ENCODE results near the gene FEN1.

The FEN1 gene

DNA sequence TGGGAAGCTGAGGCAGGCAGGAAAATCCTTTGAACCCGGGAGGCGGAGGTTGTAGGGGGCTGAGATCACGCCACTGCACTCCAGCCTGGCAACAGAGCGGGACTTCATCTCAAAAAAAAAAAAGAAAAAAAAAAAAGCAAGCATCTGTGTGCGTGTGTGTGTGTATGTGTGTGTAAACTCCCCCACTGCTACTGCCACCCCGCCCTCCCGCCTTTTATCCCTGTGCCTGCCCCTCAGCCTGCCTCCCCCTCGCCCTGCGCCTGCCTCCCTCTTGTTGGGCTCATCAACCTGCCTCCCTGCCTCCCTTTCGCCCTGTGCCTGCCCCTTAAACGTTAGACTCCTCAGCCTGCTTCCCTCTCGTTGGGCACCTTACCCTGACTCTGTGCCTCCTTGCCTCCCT lies 18.3 kb upstream of the FEN1 start:
- no peak for DNase-seq (ENCODE audit: low read depth, low spot score)

DNA sequence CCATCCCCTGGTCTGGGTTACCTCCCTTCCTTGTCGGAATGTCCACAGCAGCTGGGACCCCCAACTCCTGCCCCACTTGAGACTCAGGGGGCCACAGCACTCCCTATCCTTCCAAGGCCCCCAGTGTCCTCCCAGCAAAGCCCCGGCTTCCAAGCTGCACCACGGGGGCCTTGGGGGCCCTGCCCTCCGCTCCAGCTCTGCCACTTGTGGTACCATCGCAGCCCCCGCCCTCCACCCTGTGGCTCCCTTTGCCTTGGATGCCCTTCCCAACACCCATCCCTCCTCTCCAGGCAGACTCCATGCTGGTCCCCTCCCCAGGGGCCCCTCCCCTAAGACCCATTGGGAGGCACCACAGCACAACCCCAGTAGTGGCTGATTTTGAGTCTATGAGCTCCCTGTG lies 17.6 kb upstream of the FEN1 start:
- DNase-seq (ENCODE audit: low read depth, low spot score), result no peak
- H3K27ac ChIP-seq, result no peak overlapping the region

More for the DNA sequence above, 18.3 kb upstream of the FEN1 start:
- H3K27ac ChIP-seq, result no peak overlapping the region

DNA sequence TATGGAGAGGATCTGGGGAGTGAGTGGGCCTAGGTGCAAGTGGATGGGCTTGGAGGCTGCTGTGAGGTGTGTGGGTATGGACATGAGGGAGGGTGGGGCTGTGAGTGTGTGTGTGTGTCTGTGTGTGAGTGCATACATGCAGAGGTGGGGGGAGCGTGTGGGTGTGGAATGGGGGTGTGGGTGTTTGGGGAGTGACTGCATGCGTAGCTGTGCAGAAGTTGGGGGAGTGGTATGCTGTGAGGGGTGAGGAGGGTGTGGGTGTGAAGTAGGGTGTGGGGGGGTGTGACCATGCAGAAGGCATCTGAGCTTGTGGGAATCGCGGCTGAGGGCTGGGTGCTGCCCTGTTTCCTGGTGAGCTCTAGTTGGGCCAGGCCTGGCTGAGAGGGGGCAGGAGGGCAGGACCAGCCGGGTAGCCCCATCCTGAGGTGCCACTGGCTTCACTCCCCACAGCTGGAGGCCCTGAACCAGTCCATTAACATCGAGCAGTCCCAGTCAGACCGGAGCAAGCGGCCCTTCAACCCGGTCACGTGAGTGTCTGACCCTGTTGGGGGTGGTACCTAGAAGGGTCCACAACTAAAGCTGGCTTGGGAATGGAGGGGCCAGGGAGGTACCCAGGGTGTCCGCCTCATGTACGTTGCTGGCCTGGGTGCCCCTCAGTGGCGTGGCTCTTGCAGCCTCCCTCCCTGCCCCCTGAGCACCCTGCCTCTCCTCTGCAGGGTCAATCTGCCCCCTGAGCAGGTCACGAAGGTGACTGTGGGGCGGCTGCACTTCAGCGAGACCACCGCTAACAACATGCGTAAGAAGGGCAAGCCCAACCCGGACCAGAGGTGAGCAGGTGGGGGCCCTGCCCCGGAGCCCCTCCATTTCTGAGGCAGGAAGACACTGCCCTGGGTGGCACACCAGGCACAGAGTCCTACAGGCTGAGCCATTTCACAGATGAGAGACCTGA lies 16.8 kb upstream of the FEN1 start:
- DNase-seq (ENCODE audit: low read depth, low spot score), result no peak
- no peak overlapping the region for H3K27ac ChIP-seq

DNA sequence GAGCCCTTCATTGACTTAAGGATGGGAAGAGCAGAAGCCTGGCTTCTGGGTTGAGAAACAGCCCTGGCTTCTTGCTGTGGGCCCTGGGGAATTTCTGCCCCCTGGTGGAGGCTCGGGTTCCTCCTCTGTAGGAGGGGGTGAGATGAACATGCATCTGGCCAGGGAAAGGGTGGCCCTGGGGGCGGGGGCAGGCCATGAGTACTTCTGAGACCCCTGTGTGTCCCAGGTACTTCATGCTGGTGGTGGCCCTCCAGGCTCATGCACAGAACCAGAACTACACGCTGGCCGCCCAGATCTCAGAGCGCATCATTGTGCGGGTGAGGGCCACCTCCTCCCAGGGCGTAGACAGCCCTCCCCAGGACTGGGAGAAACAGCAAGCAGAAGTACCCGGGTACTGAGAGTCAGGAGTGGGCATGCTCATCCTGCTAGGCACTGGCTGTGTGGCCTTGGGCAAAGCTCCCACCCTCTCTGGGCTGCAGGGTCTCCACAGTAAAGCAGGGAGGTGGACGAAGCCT lies 16.1 kb upstream of the FEN1 start:
- no peak for DNase-seq (ENCODE audit: low read depth, low spot score)
- H3K27ac ChIP-seq, result no peak overlapping the region

DNA sequence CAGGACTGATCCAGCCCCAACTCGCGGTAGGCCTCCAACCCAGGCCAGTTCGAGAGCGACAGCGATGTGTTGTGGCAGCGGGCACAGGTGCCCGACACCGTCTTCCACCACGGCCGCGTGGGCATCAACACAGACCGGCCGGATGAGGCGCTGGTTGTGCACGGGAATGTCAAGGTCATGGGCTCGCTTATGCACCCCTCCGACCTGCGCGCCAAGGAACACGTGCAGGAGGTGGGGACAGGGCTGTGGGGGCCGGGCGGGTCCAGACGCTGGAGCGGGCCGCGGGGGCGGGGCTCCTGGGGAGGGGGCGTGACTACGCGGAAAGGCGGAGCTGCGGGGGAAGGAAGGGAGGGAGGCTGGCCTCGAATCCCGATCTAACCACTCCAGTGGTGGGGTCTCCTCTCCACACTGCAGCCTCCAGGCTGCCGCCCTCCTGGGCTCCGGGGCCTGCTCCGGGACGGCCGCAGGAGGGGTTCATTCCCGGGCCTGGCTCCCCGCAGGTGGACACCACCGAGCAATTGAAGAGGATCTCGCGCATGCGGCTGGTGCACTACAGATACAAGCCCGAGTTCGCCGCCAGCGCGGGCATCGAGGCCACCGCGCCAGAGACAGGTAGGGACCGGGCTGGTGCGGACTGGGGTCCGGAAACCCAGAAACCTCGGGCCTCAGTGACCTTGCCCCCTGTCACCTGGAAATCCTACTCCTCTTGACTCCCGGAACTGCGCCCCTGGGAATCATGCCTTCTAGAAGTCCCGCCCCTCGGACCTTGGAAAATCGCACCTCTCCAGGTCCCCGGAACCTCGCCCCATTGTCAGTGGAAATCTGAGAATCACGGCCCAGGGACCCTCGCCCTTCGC lies 15.2 kb upstream of the FEN1 start:
- no peak for DNase-seq (ENCODE audit: low read depth, low spot score)

DNA sequence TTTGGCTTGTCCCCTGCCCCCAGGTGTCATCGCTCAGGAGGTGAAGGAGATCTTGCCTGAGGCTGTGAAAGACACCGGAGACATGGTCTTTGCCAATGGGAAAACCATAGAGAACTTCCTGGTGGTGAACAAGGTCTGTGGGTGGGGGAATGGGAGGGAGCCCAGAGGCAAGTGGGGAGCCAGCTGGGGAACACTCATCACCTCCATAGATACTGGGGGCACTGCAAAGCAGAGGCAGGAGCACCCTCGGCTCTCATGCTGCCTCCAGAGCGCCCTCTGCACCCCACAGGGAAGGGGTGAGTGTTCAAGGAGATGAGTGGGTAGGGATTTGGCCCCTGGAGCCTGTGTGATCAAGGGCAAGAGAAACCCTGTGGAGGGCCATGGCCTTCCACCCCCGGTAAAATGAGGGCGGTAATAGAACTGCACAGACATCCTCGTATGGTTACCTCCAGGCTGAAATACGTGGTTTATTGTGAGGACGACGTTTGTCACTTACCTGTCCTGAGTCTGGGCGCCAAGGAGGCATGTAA lies 14.3 kb upstream of the FEN1 start:
- DNase-seq (ENCODE audit: low read depth, low spot score), result no peak
- no peak overlapping the region for H3K27ac ChIP-seq

More for the DNA sequence above, 15.2 kb upstream of the FEN1 start:
- H3K27ac ChIP-seq, result no peak overlapping the region

DNA sequence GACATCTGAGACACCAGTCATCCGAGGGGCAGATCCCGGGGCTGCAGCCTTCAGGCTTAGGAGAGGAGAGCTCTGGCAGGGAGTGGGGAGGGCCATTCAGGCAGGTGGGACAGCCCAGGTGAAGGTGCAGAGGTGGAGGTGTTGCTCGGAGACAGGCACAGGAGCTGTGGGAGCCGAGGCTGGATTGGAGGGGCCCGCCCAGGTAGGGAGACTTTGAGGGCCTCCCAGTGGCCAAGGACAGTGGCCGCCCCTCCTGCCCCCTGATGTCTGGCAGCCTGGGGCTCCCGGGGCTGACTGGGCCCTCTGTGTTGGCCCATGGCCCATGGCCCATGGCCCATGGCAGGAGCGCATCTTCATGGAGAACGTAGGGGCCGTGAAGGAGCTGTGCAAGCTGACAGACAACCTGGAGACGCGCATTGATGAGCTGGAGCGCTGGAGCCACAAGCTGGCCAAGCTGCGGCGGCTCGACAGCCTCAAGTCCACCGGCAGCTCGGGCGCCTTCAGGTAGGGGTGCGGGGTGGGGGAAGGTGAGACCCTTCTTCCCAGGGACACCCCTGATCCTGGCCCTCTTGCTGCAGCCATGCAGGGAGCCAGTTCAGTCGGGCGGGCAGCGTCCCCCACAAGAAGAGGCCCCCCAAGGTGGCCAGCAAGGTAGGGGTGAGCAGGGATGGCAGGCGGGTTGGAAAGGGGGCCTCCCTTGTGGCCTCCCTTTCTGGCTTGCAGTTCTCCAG lies 13.6 kb upstream of the FEN1 start:
- H3K27ac ChIP-seq, result no peak overlapping the region
- no peak for DNase-seq (ENCODE audit: low read depth, low spot score)

DNA sequence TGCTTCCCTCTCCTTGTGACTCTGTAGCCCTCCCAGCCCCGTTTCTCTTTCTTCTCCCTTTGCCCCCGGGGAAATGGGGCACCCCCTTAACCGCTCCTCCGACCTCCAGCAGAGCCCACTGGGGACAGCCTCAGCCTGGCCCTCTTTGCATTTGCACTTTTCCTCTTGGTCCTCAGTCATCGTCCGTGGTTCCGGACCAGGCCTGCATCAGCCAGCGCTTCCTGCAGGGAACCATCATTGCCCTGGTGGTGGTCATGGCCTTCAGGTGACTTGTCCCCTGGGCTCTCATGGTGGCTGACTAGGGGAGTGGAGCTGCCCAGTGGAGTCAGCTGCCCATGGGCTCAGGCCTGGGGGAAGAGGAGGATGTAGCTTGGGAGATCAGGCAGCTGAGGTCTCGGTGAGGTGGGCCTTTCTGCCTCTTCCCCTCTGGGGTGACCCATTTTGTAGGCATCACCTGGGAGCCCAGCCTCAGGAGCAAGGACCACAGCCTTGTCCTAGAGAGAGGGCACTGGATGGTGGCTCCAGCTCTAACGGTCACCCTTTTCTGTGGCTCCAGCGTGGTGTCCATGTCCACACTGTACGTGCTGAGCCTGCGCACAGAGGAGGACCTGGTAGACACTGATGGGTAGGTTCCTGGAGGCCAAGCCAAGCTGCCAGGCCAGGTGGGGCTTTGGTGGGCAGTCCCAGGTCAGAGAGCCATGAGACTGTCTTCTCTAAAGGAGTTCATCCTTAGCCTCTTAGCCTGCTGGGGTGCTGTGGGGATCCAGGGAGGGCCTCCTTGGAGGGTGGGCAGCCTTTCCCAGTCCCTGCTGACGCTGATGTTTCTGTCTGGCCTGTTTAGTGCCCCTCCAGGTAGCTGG lies 12.8 kb upstream of the FEN1 start:
- no peak overlapping the region for H3K27ac ChIP-seq
- no peak for DNase-seq (ENCODE audit: low read depth, low spot score)

DNA sequence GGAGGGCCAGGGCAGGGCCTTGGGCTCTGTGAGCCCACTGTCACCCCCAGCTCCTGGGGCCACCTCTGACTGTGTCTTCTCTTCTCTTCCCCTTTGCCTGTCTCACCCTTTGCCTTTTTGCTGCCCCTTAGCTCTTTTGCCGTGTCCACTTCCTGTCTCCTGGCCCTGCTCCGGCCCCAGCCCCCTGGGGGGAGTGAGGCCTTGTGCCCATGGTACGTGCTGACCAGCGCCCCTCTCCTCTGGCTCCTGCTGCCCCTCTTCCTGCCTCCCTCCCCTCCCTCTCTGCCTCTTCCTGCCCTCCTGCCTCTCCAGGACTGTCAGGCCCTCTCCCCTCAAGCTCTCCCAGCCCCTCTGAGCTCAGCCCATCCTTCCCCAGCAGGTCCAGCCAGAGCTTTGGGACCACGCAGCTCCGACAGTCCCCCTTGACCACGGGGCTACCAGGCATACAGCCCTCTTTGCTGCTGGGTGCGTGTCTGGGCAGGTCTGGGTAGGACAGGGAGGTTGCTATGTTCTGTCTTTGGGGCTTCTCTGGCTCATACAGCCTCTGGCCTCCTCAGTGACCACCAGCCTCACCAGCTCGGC lies 12.0 kb upstream of the FEN1 start:
- DNase-seq (ENCODE audit: low read depth, low spot score), result no peak
- no peak overlapping the region for H3K27ac ChIP-seq

DNA sequence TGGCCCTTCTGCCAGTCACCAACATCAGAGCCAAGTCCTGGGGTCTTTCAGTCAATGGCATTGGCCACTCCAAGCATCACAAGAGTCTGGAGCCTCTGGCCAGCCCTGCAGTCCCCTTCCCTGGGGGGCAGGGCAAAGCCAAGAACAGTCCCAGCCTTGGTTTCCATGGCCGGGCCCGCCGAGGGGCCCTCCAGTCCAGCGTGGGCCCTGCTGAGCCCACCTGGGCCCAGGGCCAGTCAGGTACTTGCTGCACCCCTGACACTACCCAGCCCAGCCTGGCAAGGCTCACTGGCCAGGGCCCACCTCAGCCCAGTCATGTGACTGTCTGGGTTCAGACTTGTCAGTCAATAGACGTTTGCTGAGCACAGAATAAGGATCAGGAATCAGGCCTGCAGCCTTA lies 11.1 kb upstream of the FEN1 start:
- DNase-seq (ENCODE audit: low read depth, low spot score), result no peak
- H3K27ac ChIP-seq, result no peak overlapping the region

DNA sequence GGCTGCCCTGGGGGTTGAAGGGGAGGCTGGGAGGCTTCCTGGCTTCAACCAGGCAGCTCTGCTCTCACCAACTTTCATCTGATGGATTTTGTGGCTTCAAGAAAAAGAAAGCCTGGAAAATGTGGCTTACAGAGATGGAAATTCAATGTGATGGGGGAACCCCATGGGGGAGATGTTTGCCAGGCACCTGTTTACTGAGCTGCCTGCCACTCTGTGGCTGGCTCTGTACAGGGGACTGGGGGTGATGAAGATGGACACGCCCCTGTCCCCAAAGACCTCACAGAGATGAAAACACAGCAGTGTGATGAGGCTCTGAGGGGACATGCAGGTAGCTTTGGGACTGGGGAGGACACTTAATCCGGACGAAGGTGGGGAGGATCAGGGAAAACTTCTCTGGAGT lies 10.4 kb upstream of the FEN1 start:
- DNase-seq (ENCODE audit: low read depth, low spot score), result no peak

DNA sequence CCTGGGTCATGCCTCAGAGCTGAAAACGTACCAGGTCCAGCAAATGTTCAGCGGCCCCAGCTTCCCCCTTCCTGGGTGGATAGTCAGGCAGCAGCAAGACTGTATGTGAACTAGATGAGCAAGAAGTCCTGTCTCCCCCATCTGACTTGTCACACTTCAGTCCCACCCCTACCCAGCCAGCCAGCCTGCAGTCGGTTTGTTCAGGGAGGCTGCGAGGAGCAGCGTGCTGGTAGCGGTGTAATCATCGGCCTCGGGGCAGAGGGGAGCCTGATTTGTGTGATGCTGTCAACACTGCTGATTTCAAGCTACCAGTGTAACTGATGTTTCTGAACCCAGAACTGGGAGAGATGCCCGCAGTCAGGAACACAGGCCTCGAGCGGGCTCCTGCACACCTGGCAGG lies 9.9 kb upstream of the FEN1 start:
- H3K27ac ChIP-seq, result no peak overlapping the region
- DNase-seq (ENCODE audit: low read depth, low spot score), result no peak

More for the DNA sequence above, 10.4 kb upstream of the FEN1 start:
- no peak overlapping the region for H3K27ac ChIP-seq

DNA sequence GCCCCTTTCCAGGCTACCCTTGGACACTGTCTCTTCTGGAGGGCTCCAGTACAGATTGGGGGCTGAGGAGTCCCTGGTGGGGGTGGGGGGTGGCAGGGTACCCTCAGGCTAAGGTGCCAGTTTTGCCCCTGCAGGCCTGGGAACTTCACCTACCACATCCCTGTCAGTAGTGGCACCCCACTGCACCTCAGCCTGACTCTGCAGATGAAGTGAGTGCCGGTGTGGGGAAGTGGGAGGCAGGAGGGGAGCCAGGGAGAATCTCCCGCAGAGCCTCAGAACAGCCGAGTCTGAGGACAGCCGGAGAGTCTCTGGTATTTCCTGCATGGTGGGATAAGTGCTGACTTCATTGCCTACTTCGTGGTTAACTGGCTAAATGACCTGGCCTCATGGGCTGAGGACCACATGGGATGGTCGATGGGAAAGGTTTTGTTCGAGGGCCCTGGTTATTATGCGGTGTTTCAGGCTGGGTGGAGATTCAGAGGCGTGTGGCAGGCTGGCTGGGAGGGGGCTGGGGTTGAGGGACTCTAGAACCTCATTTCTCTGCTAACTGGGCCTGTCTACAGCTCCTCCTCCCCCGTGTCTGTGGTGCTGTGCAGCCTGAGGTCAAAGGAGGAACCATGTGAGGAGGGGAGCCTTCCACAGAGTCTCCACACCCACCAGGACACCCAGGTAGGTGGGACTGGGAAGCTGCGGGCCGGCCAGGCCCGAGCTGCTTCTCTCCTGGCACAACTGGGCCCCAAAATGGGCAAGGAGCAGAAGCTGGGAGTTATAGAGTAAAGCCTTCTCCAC lies 8.8 kb upstream of the FEN1 start:
- H3K27ac ChIP-seq, result no peak overlapping the region
- DNase-seq (ENCODE audit: low read depth, low spot score), result no peak

DNA sequence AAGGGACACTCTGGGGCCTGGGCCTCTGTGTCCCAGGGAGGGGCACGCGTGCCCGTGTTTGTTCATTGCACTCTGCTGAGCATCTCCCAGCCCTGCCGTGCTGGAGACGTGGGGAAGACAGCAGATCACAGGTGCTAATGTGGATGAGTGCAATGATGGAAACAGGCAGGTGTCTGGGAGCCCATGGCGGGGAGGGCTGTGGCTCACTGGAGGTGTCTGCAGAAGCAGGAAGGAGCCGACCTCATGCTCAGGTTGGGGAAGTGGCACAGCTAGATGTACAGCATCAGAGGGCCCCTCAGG lies 8.3 kb upstream of the FEN1 start:
- no peak overlapping the region for H3K27ac ChIP-seq
- no peak for DNase-seq (ENCODE audit: low read depth, low spot score)

DNA sequence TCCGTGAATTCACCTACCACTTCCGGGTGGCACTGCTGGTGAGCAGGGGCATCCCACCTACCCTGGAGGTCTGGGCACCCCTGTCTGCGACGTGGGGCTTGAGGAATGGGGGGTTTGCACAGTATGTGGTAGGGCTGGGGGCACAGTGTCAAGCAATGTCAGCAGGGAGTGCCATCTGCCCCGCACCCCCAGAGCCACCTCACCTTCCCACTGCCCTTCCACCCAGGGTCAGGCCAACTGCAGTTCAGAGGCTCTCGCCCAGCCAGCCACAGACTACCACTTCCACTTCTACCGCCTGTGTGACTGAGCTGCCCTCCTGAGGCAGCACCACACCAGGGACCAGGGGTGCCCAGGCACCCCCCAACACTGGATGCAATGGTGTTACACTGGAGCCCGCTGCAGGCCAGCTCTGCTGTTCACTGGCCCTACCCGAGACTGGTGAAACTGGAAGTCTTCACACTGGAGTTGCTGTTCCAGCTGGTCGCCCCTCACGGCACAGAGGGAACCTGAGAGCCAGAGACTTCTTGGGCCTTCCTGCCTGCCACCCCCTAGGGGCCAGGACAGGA lies 6.8 kb upstream of the FEN1 start:
- no peak for DNase-seq (ENCODE audit: low read depth, low spot score)
- H3K27ac ChIP-seq, result no peak overlapping the region

DNA sequence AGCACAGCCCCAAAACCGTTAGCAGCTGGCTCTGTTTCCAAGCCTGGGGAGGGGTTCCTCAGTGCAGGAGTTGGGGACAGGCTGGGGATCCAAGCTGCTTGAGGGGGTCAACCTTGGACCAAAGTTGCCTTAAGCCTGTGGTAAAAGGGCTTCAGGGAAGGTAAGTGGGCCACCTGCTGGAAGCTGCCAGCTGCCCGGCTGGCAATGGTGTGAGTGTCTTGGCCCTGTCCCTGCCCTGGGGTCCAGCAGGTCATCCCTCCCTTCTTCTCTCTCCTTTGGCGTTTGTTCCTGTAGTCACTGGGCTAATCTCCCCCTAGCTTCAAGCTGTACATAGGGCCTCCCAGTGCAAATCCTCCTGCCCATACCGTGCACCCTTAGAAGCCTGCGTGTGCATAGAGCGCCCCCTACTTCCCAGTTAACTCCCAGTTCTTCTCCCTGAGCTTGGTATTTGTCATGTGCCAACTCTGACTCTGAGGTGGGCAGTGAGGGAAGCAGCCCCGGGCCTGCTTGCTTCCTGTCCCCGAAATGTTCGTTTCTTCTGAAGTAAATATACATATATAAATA lies 4.7 kb upstream of the FEN1 start:
- H3K27ac ChIP-seq, result no peak overlapping the region

DNA sequence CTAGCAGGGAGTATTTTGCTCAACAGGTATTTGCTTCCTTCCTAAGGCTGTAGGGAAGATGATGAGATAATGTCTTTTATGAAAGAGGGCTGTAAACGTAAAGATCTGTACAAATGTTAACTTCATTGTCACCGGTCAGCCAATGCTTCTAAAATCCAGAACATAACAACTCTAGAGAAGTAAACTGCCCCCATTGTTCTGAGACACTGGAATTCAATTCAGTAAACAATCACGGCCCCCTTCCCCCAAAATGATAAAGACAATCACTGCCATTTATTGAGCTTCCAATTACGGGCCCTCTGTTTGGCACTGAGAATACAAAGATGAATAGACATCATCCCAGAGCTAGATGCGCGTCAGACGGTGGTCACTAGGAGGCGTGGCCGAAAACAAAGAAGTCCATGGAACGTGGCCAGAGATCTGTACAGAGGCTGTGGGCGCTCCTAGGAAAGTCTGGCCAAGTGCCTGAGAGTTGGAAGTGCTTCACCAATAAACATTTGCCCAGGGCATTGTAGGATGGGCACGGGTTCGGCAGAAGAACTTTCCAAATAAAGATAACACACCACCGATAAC lies 888 bp upstream of the FEN1 start:
- H3K27ac ChIP-seq, result peak overlapping the region; percentile 89
- peak; percentile 48 for DNase-seq (ENCODE audit: low read depth, low spot score)

More for the DNA sequence above, 4.7 kb upstream of the FEN1 start:
- no peak for DNase-seq (ENCODE audit: low read depth, low spot score)

Data from epithelial cell of prostate (primary cell).